H9 (cell line): ENCODE measurements around the gene HUS1B. TPM values are rescaled to one million over a fixed set of nuclear protein-coding genes. Genes with fewer than 3 reads are reported as not detected.
A peak's percentile ranks its signal among the peaks of the same experiment; 100 is the strongest.

ENCODE experiments used
- DNase-seq: peaks from one replicate; pipeline ENCODE4 v3.0.0-alpha.2; 2017
- H2AFZ ChIP-seq: one replicate; pipeline ENCODE4 v1.6.1; 2013; ENCODE audit warnings: mild to moderate bottlenecking, low read length, control low read depth, moderate library complexity
- H2AK5ac ChIP-seq: 2 replicates; pipeline ENCODE4 v1.6.1; 2013; ENCODE audit warnings: low read length, control low read depth, mixed read lengths; ENCODE audit not compliant: insufficient read length
- H2BK120ac ChIP-seq: one replicate; pipeline ENCODE4 v1.6.1; 2013; ENCODE audit warnings: low read depth, mild to moderate bottlenecking, low read length, control low read depth, inconsistent platforms; ENCODE audit not compliant: poor library complexity, severe bottlenecking
- H2BK12ac ChIP-seq: 2 replicates; pipeline ENCODE4 v1.6.1; 2013; ENCODE audit warnings: low read length, control low read depth, mixed read lengths, low read depth; ENCODE audit not compliant: insufficient read length
- H2BK15ac ChIP-seq: 2 replicates; pipeline ENCODE4 v1.6.1; 2013; ENCODE audit warnings: low read depth, low read length, control low read depth
- H2BK20ac ChIP-seq: one replicate; pipeline ENCODE4 v1.6.1; 2013; ENCODE audit warnings: low read depth, mild to moderate bottlenecking, low read length, control low read depth, inconsistent platforms; ENCODE audit not compliant: poor library complexity, severe bottlenecking
- H2BK5ac ChIP-seq: 2 replicates; pipeline ENCODE4 v1.6.1; 2013; ENCODE audit warnings: low read length, control low read depth, mixed read lengths; ENCODE audit not compliant: insufficient read length
- H3K14ac ChIP-seq: 2 replicates; pipeline ENCODE4 v1.6.1; 2013; ENCODE audit warnings: low read length, control low read depth; ENCODE audit not compliant: insufficient read depth
- H3K18ac ChIP-seq: 2 replicates; pipeline ENCODE4 v1.6.1; 2013; ENCODE audit warnings: low read depth, mild to moderate bottlenecking, mixed read lengths, low read length, control low read depth; ENCODE audit not compliant: insufficient read length
- H3K23ac ChIP-seq: 2 replicates; pipeline ENCODE4 v1.6.1; 2013; ENCODE audit warnings: low read length, control low read depth, mixed read lengths, low read depth; ENCODE audit not compliant: insufficient read length
- H3K23me2 ChIP-seq: 2 replicates; pipeline ENCODE4 v1.6.1; 2013; ENCODE audit warnings: low read depth, mild to moderate bottlenecking, mixed read lengths, low read length, control low read depth; ENCODE audit not compliant: insufficient read length, poor library complexity, severe bottlenecking
- H3K27ac ChIP-seq: 2 replicates; pipeline ENCODE4 v1.5.1; 2013; ENCODE audit warnings: low read length, control low read depth, mixed read lengths, low read depth; ENCODE audit not compliant: insufficient read length
- H3K27me3 ChIP-seq: 2 replicates; pipeline ENCODE4 v1.6.1; 2013; ENCODE audit warnings: low read length, control low read depth, inconsistent platforms; ENCODE audit not compliant: insufficient read depth
- H3K4ac ChIP-seq: 2 replicates; pipeline ENCODE4 v1.6.1; 2013; ENCODE audit warnings: low read depth, mild to moderate bottlenecking, control low read depth, inconsistent platforms, low read length, moderate library complexity
- H3K4me1 ChIP-seq: 2 replicates; pipeline ENCODE4 v1.6.1; 2013; ENCODE audit warnings: low read length, control low read depth, inconsistent platforms; ENCODE audit not compliant: insufficient read depth
- H3K4me2 ChIP-seq: 2 replicates; pipeline ENCODE4 v1.6.1; 2013; ENCODE audit warnings: low read length, control low read depth, mixed read lengths; ENCODE audit not compliant: insufficient read length, insufficient read depth
- H3K56ac ChIP-seq: 2 replicates; pipeline ENCODE4 v1.6.1; 2013; ENCODE audit warnings: low read depth, mild to moderate bottlenecking, mixed read lengths, low read length, control low read depth; ENCODE audit not compliant: insufficient read length
- H3K79me1 ChIP-seq: 2 replicates; pipeline ENCODE4 v1.6.1; 2013; ENCODE audit warnings: low read depth, mild to moderate bottlenecking, moderate library complexity, low read length, control low read depth, inconsistent platforms; ENCODE audit not compliant: insufficient read depth, poor library complexity, severe bottlenecking
- H3K79me2 ChIP-seq: 2 replicates; pipeline ENCODE4 v1.6.1; 2013; ENCODE audit warnings: low read length, control low read depth, inconsistent platforms; ENCODE audit not compliant: insufficient read depth
- H3K9ac ChIP-seq: 2 replicates; pipeline ENCODE4 v1.6.1; 2013; ENCODE audit warnings: low read length, control low read depth, mixed read lengths; ENCODE audit not compliant: insufficient read length; ENCODE audit errors: extremely low read depth
- H3K9me3 ChIP-seq: one replicate; pipeline ENCODE4 v1.6.1; 2013; ENCODE audit warnings: low read depth, low read length, inconsistent platforms; ENCODE audit not compliant: control insufficient read depth
- H3T11ph ChIP-seq: one replicate; pipeline ENCODE4 v1.6.1; 2013; ENCODE audit warnings: mild to moderate bottlenecking, low read length, control low read depth, inconsistent platforms
- H4K20me1 ChIP-seq: one replicate; pipeline ENCODE4 v1.6.1; 2013; ENCODE audit not compliant: control insufficient read depth, insufficient read length, insufficient read depth
- H4K5ac ChIP-seq: 2 replicates; pipeline ENCODE4 v1.6.1; 2013; ENCODE audit warnings: low read depth, mild to moderate bottlenecking, mixed read lengths, low read length, control low read depth; ENCODE audit not compliant: insufficient read length
- H4K8ac ChIP-seq: replicated peaks from 2 replicates; pipeline ENCODE4 v1.6.1; 2013; ENCODE audit warnings: low read length, control low read depth, mixed read lengths, low read depth; ENCODE audit not compliant: insufficient read length
- H4K91ac ChIP-seq: 2 replicates; pipeline ENCODE4 v1.6.1; 2013; ENCODE audit warnings: low read depth, mild to moderate bottlenecking, moderate library complexity, mixed read lengths, low read length, control low read depth; ENCODE audit not compliant: insufficient read length
- H3K27ac Mint-ChIP-seq, 3 experiments: 2 replicates in 2 of 3; 3 replicates in 1 of 3; pipeline ENCODE4 v1.8.0; 2020 to 2021; ENCODE audit warnings: mixed read lengths in 3 of 3, mild to moderate bottlenecking in 1 of 3, moderate library complexity in 1 of 3
- H3K27me3 Mint-ChIP-seq: 2 replicates; pipeline ENCODE4 v1.8.0; 2021; ENCODE audit warnings: low read depth, mild to moderate bottlenecking, moderate library complexity, mixed read lengths
- H3K36me3 Mint-ChIP-seq, 3 experiments: 2 replicates in 2 of 3; 3 replicates in 1 of 3; pipeline ENCODE4 v1.8.0; 2020 to 2021; ENCODE audit warnings: low read depth in 3 of 3, mixed read lengths in 3 of 3; ENCODE audit not compliant: insufficient read depth in 1 of 3
- H3K4me1 Mint-ChIP-seq, 2 experiments: 2 replicates each; pipeline ENCODE4 v1.8.0; 2020; ENCODE audit warnings: mixed read lengths in 2 of 2
- H3K4me3 Mint-ChIP-seq, 2 experiments: 2 replicates in 1 of 2; 3 replicates in 1 of 2; pipeline ENCODE4 v1.8.0; 2020 to 2021; ENCODE audit warnings: mild to moderate bottlenecking in 2 of 2, mixed read lengths in 2 of 2, moderate library complexity in 1 of 2
- H3K9me3 Mint-ChIP-seq, 2 experiments: 2 replicates in 1 of 2; 3 replicates in 1 of 2; pipeline ENCODE4 v1.8.0; 2020; ENCODE audit warnings: mild to moderate bottlenecking in 2 of 2, mixed read lengths in 2 of 2, moderate library complexity in 1 of 2
- CTCF ChIP-seq: fragments of 200-600 bp; sonication (generic); conservative IDR thresholded peaks from 3 replicates; pipeline ENCODE4 v1.8.0; 2021; ENCODE audit warnings: antibody characterized with exemption, mild to moderate bottlenecking
- WGBS: extraction: QIAGEN DNeasy Blood & Tissue Kit; methylation state at CpG from one replicate; pipeline ENCODE4 v1.1.7; 2013; ENCODE audit warnings: missing lambda C conversion rate, low lambda C conversion rate, mixed read lengths; ENCODE audit not compliant: insufficient read length; ENCODE audit errors: extremely low coverage; 5-methylcytosine and 5-hydroxymethylcytosine counted together
- total RNA-seq: library from RNA; stranded (reverse); gene quantifications from 2 replicates; pipeline ENCODE4 v1.2.1, GENCODE V29; 2021

Gene HUS1B
- total RNA-seq, 1 experiment from 2014 or later = 0.96 TPM

DNA sequence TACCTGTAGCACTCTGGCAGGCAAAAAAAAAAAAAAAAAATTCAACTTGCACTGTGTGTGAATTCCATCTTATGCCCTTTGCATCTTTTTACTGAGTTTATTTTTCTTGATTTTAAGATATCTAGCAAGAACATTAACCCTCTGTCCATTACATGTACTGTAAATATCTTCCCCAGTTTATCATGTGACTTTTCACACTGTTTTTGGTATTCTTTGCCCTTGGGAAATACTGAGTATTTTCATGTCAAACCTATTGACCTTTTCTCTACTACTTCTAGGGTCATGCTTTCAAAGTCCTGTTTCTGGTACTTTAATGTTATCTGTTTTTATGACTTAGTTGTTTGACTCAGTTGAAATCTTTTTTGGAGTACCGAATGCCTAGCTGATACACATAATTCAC lies 843 bp upstream of the HUS1B start:
- no peaks in the 10 kb centered on the region for H3K27me3 ChIP-seq
- no peaks in the 10 kb centered on the region for H3K23me2 ChIP-seq
- H3K9ac ChIP-seq = no peak overlapping the region
- no peak overlapping the region for H3K18ac ChIP-seq
- H3K79me1 ChIP-seq = no peaks in the 10 kb centered on the region
- no peak overlapping the region for H4K5ac ChIP-seq
- H2BK5ac ChIP-seq = no peak overlapping the region
- no peak overlapping the region for H2BK15ac ChIP-seq
- H3K79me2 ChIP-seq = peaks cover 5% of the 10 kb centered on the region; the same call in 1 of the 2 replicates
- H2BK12ac ChIP-seq = no peak overlapping the region
- no peak overlapping the region for H2AFZ ChIP-seq
- H2BK120ac ChIP-seq = no peak overlapping the region
- H3K4ac ChIP-seq = no peak overlapping the region
- no peak overlapping the region for H3K27ac ChIP-seq
- TF ChIP-seq CTCF = no peak
- no peak overlapping the region for H4K91ac ChIP-seq
- H3K4me1 ChIP-seq = peaks cover 8% of the 10 kb centered on the region
- no peaks in the 10 kb centered on the region for H3K9me3 ChIP-seq
- H4K20me1 ChIP-seq = no peaks in the 10 kb centered on the region
- H3T11ph ChIP-seq = no peak overlapping the region
- H2BK20ac ChIP-seq = no peak overlapping the region
- no peak overlapping the region for H3K14ac ChIP-seq
- no peak overlapping the region for H4K8ac ChIP-seq
- H3K4me2 ChIP-seq = no peak overlapping the region
- no peaks in the 10 kb centered on the region for H3K27me3 Mint-ChIP-seq
- H2AK5ac ChIP-seq = no peak overlapping the region
- H3K56ac ChIP-seq = no peak overlapping the region
- no peak overlapping the region for H3K4me3 Mint-ChIP-seq
- H3K23ac ChIP-seq = no peak overlapping the region
- no peaks in the 10 kb centered on the region; a peak in 1 of 5 replicates for H3K9me3 Mint-ChIP-seq
- WGBS = no CpG with 5 or more reads among the region's 1 CpG
- H3K27ac Mint-ChIP-seq = peak overlapping the region in 1 of 3 experiments; percentile 45; a peak in 2 of 7 replicates
- peaks cover 11 to 19% (median 11%) of the 10 kb centered on the region in 3 experiments for H3K36me3 Mint-ChIP-seq
- no peak for DNase-seq
- peaks cover 60 to 66% of the 10 kb centered on the region in 2 experiments for H3K4me1 Mint-ChIP-seq
